ENCODE data around the gene NPNT.

Gene NPNT

GRCh38 chr4:105967058-105967658, 71.9 kb downstream of the NPNT start:
- no peak for DNase-seq (ENCODE audit: low read depth)
- TF ChIP-seq, protein P1, sequence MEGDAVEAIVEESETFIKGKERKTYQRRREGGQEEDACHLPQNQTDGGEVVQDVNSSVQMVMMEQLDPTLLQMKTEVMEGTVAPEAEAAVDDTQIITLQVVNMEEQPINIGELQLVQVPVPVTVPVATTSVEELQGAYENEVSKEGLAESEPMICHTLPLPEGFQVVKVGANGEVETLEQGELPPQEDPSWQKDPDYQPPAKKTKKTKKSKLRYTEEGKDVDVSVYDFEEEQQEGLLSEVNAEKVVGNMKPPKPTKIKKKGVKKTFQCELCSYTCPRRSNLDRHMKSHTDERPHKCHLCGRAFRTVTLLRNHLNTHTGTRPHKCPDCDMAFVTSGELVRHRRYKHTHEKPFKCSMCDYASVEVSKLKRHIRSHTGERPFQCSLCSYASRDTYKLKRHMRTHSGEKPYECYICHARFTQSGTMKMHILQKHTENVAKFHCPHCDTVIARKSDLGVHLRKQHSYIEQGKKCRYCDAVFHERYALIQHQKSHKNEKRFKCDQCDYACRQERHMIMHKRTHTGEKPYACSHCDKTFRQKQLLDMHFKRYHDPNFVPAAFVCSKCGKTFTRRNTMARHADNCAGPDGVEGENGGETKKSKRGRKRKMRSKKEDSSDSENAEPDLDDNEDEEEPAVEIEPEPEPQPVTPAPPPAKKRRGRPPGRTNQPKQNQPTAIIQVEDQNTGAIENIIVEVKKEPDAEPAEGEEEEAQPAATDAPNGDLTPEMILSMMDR (IDR thresholded peaks at IDR 0.05; ENCODE audit: control insufficient read depth, extremely low read depth, insufficient read depth) = no peak
- no peak overlapping the region for H3K4me3 ChIP-seq (ENCODE audit: low read depth, low read length)

DNA sequence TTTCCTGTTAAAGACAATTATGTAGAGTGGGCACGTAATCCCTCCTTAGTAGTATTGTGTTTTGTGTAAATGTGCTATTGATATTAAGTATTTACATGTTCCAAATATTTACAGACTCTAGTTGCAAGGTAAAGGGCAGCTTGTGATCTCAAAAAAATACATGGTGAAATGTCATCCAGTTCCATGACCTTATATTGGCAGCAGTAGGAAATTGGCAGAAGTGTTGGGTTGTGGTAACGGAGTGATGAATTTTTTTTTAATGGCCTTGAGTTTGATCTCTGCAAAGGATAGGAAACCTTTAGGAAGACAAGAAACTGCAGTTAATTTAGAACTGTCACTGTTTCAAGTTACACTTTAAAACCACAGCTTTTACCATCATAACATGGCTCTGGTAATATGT, 74.3 kb downstream of the NPNT start:
- TF ChIP-seq, protein P1 (IDR thresholded peaks at IDR 0.05; ENCODE audit: control insufficient read depth, extremely low read depth, insufficient read depth) = no peak
- H3K4me3 ChIP-seq (ENCODE audit: low read depth, low read length) = no peak overlapping the region

GRCh38 chr4:105970371-105970770, 75.1 kb downstream of the NPNT start:
- TF ChIP-seq, protein P1 (IDR thresholded peaks at IDR 0.05; ENCODE audit: control insufficient read depth, extremely low read depth, insufficient read depth) = no peak
- no peak for DNase-seq (ENCODE audit: low read depth)
- no peak overlapping the region for H3K4me3 ChIP-seq (ENCODE audit: low read depth, low read length)

More for the DNA sequence above, 74.3 kb downstream of the NPNT start:
- DNase-seq (ENCODE audit: low read depth) = no peak

- TF ChIP-seq, protein P1 (IDR thresholded peaks at IDR 0.05; ENCODE audit: control insufficient read depth, extremely low read depth, insufficient read depth) = no peak
- no peak overlapping the region for H3K4me3 ChIP-seq (ENCODE audit: low read depth, low read length)
- DNase-seq (ENCODE audit: low read depth) = no peak
These were observed 75.8 kb downstream of the NPNT start for GRCh38 chr4:105971036-105971435.

DNA sequence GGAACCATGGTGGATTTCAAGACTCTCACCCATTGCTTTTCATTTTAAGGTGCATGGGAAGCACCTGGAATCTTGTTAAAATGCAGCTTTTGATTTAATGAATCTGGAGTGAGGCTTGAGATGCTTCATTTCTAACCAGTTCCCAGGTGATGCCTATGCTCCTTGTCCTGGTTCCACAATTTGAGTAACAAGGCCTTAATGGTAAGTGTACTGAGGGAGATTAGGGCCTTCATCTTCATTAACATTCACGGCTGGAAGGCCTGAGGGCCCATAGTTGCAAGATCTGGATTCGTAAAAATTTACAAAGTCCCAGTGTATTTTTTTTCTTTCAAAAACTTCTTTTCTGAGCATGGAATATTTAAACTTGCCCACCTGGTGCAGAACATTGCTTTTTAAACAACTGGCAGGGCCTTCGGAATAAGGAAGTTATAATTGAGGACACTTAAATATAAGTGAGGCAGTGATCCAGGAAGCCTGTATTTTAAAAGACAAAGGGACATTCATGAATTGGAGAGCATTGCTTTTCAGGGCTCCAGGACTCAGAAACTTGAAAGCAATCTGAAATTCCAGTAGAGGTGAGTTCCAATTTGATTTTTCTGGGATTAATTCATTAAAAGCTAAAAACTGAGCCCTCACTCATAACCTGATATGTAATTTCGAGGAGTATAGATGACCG, 77.8 kb downstream of the NPNT start:
- H3K4me3 ChIP-seq (ENCODE audit: low read depth, low read length) = no peak overlapping the region
- TF ChIP-seq, protein P1 (IDR thresholded peaks at IDR 0.05; ENCODE audit: control insufficient read depth, extremely low read depth, insufficient read depth) = no peak
- DNase-seq (ENCODE audit: low read depth) = no peak

GRCh38 chr4:105976915-105977314, 81.6 kb downstream of the NPNT start:
- DNase-seq (ENCODE audit: low read depth) = no peak
- H3K4me3 ChIP-seq (ENCODE audit: low read depth, low read length) = no peak overlapping the region
- TF ChIP-seq, protein P1 (IDR thresholded peaks at IDR 0.05; ENCODE audit: control insufficient read depth, extremely low read depth, insufficient read depth) = no peak

All from LNCaP clone FGC (cell line).